Stimulated activated CD8-positive, alpha-beta memory T cell treated with anti-CD3 and anti-CD28 coated beads, Interleukin-7, amount 100 ng/mL, for 24 hours (primary cell): ENCODE results near the gene NEK1.

ENCODE experiments used
- DNase-seq: peaks from one replicate; pipeline ENCODE4 v3.0.0-alpha.2; 2020; ENCODE audit warnings: low read depth

Gene NEK1

DNA sequence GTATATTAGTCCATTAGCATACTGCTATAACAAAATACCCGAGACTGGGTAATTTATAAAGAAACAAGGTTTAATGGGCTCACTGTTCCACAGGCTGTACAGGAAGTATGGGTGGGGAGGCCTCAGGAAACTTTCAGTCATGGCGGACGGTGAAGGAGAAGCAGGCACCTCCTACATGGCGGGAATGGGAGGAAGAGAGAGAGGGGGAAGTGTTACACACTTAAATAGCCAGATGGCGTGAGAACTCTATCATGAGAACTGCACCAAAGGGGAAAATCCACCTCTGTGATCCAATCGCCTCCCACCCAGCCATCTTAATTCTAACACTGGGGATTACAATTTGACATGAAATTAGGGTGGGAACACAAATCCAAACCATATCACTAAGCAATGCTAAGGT, 242.7 kb downstream of the NEK1 start:
- no peak for DNase-seq

DNA sequence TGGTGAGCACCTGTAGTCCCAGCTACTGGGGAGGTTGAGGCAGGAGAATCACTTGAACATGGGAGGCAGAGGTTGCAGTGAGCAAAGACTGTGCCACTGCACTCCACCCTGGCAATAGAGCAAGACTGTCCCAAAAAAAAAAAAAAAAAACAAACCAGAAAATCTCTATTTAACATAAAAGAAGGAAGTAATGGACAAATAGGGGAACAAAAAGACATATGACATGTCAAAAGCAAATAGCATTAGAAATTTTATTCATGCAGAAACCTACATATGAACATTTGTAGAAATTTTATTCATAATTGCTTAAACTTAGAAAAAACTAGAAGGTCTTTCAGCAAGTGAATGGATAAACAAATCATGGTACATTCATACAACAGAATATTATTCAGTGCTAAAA, 244.6 kb downstream of the NEK1 start:
- DNase-seq = no peak

DNA sequence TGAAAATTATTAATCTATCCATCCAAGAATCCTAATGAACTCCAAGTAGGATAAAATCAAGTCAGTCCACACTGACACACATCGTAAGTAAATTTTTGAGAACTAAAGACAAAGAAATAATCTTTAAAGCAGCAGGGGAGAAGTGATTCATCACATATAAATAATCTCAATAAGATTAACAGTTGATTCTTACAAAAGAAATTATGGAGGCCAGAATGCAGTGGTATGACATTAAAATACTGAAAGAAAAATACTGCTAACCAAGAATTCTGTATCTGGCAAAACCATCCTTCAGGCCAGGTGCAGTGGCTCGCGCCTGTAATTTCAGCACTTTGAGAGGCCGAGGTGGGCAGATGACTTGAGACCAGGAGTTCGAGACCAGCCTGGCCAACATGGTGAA, 245.6 kb downstream of the NEK1 start:
- DNase-seq = no peak

DNA sequence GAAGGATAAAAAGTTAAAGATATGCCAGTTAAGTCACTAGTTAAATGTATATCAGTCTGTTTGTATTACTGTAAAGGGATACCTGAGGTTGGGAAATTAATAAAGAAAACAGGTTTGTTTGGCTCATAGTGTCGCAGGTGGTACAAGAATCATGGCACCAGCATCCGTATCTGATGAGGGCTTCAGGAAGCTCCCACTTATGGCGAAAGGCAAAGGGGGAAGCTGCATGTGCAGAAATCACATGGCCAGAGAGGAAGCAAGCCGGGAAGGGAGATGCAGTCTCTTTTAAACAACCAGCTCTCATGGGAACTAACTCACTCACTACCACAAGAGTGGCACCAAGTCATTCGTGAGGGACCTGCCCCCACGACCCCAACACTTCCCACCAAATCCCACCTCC, 249.8 kb downstream of the NEK1 start:
- no peak for DNase-seq

DNA sequence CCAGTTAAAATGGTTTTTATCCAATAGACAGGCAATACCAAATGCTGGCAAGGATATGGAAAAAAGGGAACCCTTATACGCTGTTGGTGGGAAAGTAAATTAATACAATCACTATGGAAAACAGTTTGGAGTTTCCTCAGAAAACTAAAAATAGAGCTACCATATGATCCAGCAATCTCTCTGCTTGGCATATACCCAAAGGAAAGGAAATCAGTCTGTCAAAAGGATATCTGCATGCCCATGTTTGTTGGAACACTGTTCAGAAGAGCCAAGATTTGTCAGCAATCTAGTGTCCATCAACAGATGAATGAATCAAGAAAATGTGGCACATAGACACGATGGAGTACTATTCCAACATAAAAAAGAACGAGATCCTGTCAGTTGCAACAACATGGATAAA, 250.6 kb downstream of the NEK1 start:
- DNase-seq = no peak

DNA sequence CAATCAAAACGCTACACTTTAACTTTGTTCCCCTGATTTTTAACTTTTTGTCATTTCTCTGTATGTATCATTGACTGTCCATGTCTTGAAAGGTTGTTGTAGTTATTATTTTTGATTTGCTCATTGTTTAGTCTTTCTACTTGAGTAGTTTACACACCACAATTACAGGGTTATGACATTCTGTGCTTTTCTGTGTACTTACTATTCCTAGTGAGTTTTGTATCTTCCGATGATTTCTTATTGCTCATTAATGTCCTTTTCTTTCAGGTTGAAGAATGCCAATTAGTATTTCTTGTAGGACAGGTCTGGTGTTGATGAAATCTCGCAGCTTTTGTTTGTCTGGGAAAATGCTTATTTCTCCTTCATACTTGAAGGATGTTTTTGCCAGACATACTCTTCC, 252.4 kb downstream of the NEK1 start:
- DNase-seq = no peak

DNA sequence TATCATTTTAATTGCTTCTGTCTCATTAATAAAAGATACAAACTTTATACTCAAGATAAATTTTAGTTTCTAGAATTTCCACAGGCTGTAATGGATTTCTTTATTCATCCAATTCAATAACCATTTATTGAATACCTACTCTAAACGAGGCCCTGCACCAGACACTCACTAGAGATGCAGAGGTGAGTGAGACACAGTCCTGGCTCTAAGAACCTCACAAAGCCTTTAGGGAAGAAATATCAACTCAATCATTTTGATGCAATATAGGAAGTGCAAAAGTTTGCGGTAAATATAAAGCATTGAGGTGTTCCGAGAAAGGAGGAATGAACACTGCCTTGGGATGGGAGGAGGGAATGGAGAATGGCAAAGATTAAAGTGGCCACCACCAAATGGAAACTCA, 260.0 kb downstream of the NEK1 start:
- DNase-seq = no peak

DNA sequence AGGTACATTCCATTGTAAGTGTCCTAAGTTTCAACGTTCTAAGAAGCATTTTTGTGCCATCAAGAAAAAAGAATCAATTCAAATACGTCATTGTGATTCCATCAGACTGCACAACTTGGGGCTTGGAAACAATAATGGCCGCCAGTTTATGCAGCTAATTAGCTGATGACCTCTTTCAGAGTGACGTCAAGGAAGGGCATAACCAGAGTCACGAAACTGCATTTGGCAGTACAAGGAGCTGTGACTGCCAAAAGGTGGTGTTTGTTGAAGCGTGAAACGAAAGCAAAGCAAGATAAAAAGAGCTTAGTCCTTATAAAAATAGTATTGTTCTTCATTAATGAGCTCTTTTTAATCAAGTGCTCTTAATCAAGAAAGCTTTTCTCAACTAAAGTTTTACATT, 260.5 kb downstream of the NEK1 start:
- DNase-seq = no peak

DNA sequence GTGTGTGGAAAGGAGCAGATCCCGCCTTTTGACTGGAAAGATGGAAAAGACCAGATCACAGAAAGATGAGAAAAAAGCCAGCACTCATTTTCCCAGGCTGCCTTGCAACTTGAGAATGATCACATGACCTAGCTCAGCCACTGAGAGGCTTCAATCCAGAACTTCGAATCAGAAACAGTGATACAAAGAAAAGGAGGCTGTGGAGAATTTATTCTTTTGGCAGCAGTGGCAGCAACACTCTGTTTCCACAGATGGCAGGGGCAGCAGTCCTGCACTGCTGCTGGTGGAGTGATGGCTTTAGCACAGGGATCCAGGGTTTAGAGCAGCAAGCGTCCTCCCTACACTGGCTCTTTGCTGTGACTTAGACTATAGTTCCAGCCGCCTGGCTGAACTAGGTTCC, 263.8 kb downstream of the NEK1 start:
- no peak for DNase-seq

DNA sequence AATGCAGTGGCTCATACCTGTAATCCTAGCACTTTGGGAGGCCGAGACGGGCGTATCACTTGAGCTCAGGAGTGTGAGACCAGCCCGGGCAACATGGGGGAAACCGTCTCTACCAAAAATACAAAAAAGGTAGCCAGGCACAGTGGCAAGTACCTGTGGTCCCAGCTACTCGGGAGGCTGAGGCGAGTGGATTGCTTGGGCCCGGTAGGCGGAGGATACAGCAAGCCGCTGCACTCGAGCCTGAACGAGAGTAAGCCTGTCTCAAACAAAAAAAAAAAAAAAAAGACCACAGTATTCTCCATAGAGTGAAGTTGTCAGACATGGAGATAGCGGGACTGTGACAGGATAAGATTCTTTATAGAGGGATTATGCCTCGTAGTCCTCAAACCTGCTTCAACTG, 265.5 kb downstream of the NEK1 start:
- no peak for DNase-seq

DNA sequence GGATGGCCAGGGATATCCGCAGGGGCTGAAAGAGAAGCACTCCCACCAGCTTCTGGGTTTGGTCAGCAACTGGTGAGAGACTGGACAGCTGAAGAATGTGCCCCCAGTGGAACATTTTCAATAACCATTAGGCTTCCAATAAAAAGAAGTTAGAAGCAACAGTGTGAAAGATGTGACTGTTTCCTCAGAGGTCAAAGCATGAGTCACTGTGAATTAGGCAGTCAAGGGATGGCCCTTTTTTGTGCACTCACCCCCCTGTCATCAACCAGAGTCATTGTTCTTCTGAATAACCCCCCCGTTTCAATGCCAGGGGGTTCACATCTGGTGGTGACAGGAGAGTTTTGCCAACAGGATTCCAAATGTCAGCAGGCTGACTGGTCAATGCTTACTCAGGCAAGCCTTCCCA, 267.1 kb downstream of the NEK1 start:
- no peak for DNase-seq
